ENCODE measurements around the gene GPLD1.

GRCh38 chr6:24464253-24465038 is 24.9 kb downstream of the GPLD1 start:
- TF ChIP-seq ZNF274 (IDR thresholded peaks at IDR 0.05; ENCODE audit: low read depth, low read length): no peak
- TF ChIP-seq YY1 (IDR thresholded peaks at IDR 0.05; ENCODE audit: insufficient read depth, insufficient read length): no peak
- no peak for TF ChIP-seq SUZ12 (IDR thresholded peaks at IDR 0.05; ENCODE audit: extremely low read depth, insufficient read depth, insufficient read length)

Data from NT2/D1 (cell line).